Stimulated activated CD4-positive, alpha-beta T cell treated with anti-CD3 and anti-CD28 coated beads, TNF-alpha, amount 100 ng/mL, for 24 hours (primary cell): ENCODE data around the gene NFAM1.
A peak's percentile ranks its signal among the peaks of the same experiment; 100 is the strongest.

Experiments used
- DNase-seq, 3 experiments: peaks; one replicate each; pipeline ENCODE4 v3.0.0-alpha.2; 2020; ENCODE audit warnings: low read depth in 3 of 3

Gene NFAM1

GRCh38 chr22:42439821-42440674 is 7.8 kb upstream of the NFAM1 start:
- DNase-seq, result no peak

DNA sequence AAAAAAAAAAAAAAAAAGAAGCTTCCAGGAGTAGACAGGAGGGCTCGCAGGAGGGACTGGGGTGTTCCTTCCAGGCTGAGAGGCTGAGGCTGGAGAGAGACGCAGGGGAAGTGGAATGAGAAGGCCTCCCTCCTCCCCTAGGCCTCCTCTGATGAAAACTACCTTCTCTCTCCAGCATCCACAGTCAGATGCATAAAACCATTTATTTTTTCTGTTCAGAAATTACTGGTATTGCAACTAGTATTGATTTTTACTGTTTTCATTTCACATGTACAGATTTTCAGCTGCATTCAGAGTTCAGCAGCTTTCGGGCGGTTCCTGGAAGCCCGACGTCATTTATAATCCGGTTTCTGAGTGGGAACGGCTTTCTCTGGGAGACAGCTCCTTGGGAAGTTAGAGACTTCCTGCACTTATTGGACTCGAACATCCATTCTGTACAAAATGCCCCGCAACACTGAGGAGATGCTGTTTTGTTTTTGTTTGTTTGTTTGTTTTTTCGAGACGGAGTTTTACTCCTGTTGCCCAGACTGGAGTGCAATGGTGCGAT is 6.9 kb upstream of the NFAM1 start:
- no peak for DNase-seq

GRCh38 chr22:42438293-42438650 is 6.1 kb upstream of the NFAM1 start:
- DNase-seq, result no peak

DNA sequence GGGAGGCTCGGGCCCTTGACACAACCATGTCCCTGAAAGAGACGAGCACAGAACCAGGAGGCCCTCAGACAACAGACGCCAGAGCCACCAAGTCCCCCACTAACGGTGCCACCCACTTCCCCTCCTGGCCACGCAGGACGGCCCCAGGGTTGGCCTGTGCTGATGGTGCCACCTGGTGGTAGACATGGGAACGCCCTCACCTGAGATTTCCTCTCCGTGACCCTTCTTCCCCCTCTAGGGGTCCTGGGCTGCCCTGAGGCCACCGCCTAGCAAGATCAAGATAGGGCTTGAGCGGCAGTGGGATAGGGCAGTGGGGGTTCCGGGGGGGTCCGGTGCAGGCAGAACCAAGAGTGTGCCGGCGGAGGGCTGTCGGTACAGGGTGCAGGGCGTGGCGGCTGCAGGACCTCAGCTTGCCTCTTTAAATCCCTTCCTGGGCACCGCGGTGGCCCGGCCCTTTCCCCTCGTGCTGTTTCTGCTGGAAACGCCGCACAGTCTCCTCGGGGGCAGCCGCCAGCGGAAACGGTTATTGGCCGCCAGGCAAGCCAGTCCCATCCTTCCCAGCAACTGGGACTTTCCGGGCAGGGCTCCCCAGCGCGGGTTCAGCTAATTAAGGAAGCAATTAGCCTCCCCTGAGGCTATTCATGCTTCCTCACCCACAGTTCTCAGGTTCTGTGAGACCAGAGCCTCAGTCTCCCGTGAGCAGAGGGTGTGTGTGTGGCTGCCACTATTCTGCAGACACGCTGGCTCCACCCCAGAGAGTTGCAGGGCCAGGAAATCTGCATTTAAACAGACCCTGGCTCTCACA is 5.5 kb upstream of the NFAM1 start:
- peak; percentile 65 to 79 (median 73) for DNase-seq

GRCh38 chr22:42436404-42436803 is 4.2 kb upstream of the NFAM1 start:
- DNase-seq, result no peak

- DNase-seq, result no peak
These were observed 2.7 kb upstream of the NFAM1 start for GRCh38 chr22:42434748-42435425.

- no peak for DNase-seq
These were observed 1.8 kb upstream of the NFAM1 start for GRCh38 chr22:42433754-42434682.

- DNase-seq, result no peak
These were observed 615 bp upstream of the NFAM1 start for GRCh38 chr22:42432818-42433217.

DNA sequence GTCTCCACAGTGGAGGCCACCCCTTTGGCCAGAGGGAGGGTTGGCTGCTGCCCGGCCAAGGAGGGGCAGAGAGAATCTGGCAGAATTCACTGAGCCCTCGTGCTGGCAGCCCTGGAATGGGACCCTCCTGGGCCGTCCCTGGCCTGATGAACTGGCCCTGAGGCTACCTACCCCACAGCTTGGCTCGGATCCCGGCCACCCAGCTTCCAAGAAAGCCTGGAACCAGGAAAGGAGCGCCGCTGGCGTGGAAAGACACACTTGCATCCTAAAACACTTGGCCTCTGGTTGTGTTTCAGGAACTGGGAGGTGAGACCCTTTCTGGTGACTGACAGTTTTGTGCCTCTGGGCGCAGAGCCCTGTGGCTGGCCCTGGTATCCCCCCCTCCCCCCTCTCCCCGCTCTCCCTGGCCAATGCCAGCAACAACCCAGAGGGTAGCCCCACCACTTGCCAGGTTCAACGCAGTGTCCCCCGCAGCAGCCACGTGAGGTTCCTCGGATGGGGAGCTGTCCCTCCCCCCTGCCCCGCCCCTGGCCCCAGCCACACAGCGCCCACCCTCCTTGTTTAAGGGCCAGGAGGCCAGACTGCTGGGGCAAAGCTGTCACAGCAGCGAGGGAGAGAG is 693 bp downstream of the NFAM1 start:
- DNase-seq, result no peak

DNA sequence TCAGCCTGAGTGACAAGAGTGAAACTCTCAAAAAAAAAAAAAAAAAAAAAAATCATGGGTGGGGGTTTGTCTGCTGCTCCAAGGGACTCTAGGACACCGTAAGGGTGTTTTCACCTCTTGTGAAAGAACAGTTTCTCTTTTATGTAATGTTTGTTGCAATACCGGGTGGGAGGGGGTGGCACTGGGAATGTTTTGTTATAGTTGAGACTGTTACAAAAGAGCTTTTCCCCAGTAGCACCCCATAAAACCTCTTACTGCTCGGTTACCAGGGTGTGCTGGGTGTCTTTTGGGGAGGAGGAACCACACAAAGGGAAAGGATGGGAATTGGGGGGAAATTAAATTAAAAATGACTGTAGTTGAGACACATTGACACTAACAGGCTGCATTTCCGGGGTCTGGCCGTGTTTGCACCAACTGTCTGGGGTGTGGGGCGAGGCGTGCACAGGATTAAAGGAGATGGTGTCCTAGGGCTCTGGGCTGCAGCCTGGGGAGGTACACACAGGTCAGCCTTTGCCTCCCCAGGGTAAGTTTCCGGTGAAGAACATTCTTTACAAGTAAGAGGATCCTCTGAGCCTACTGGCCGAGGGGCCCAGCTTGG is 1.6 kb downstream of the NFAM1 start:
- no peak for DNase-seq

DNA sequence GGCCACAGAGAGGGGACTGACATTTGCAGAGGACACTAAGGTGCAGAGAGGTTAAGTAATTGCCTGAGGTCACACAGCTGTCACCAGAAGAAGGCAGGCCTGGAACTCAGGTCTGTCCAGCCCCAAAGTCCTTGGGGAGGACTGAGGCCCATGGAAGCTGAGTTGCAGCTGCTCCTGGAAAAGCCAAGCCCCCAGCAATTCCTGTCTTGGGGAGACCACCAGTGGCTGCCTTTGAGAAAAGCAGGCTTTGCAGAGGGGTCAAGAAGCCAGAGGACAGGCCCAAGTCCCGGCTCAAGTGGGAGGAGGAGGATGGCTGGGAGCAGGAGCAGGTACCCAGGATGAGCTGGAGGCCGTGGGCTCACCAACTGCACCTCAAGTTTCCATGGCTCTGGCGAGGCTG is 3.4 kb downstream of the NFAM1 start:
- DNase-seq, result no peak

DNA sequence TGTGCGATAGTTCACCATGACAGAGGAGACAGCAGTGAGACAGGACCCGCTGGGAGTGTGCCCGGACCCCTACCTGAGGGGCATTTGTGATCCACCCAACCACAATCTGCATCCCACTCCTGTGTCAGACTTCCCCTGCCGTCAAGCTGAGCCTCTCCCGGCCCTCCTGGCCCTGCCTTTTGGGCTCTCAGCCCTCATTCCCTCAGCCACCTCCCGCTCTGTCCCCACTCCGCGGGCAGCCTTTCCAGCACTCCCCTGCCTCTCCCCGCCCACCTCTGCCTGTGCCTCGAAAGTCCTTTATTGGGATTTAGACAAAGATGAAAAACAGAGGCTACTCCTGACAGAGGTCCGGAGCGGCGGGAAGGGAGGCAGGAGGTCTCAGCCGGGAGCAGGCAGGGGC is 4.2 kb downstream of the NFAM1 start:
- no peak for DNase-seq

DNA sequence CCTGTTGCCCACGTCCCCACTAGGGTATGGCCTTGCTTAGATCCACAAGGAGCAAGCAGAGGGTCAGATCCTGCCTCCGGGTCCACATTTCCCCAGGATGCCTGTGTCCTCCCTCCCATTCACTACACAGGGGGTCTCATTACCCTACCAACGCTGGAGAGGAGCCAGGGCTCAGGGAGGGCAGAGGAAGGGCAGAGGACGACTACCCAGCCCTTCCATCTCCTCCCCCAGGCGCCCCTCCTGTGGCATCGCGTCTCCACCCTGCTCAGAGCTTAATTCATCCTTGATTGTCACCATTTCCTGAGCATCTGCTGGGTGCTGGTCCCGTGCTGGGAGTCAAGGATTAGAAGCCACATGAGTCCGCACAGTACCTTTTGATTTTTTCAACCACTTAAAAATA is 5.0 kb downstream of the NFAM1 start:
- no peak for DNase-seq

GRCh38 chr22:42425989-42426355 is 6.2 kb downstream of the NFAM1 start:
- DNase-seq, result no peak

DNA sequence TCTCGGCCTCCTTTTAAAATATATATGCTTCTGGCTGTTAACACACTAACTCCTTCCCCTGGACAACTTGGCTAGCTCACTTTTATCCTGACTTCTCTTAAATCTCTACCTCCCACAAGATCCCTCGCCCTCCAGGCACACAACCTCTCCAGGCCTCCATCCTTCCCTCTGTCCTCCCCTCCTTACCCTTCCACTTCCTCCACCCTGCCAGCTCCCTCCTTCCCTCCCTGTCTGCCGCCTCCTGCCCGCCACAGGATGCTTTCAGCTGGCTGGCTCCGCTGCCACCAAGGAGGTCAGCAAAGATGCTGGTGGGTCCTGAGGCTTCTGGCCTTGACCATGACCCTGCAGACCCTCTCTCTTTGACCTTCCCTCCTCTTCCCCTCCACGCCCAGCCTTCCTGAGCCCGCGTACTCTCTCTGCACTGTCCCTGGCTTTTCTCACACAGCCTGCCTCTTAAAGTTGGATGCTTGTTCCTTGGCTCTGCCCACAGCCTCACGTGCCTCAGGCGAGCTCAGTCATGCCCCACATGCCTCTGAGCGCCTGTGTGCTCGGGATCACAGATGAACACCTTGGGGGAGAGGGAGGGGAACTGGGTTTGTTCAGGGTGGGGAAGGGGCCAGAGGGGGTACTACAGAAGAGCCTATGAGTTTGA is 6.7 kb downstream of the NFAM1 start:
- DNase-seq, result no peak

GRCh38 chr22:42419243-42419881 is 12.8 kb downstream of the NFAM1 start:
- DNase-seq, result no peak

DNA sequence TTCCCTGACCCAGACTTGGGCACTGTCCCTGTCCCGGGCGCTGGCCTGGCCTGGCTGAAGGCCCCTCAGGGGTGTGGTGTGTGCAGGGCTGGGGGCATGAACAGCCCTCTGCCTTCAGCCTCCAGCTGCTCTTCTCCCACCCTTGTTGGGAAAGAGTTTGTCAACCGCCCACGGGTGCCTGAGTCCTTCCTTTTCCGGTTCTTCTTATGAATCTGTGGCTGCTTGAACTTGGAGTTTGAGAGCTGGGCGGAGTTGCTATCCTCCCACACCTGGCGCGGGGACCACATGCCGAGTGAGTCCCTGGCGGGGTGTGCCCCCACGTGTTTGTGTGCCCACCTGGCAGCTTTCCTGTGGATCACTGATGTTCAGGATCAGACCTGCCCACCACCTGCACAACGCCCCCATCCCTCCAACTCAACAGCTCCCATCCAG is 13.4 kb downstream of the NFAM1 start:
- DNase-seq, result no peak

GRCh38 chr22:42417645-42418305 is 14.4 kb downstream of the NFAM1 start:
- no peak for DNase-seq
